LNCaP clone FGC (cell line): ENCODE data around the gene RASA3.

Experiments
- DNase-seq: peaks from one replicate; pipeline ENCODE4 v3.0.0-alpha.2; 2011; ENCODE audit warnings: low read depth
- H3K4me3 ChIP-seq: 2 replicates; pipeline ENCODE4 v1.5.1; 2011; ENCODE audit warnings: mild to moderate bottlenecking, low read depth, low read length, control low read depth
- CTCF ChIP-seq: IDR thresholded peaks from 2 replicates; pipeline ENCODE4 v1.5.1; 2012; ENCODE audit warnings: mild to moderate bottlenecking; ENCODE audit not compliant: control insufficient read depth, insufficient read depth; ENCODE audit errors: extremely low read depth

Gene RASA3

DNA sequence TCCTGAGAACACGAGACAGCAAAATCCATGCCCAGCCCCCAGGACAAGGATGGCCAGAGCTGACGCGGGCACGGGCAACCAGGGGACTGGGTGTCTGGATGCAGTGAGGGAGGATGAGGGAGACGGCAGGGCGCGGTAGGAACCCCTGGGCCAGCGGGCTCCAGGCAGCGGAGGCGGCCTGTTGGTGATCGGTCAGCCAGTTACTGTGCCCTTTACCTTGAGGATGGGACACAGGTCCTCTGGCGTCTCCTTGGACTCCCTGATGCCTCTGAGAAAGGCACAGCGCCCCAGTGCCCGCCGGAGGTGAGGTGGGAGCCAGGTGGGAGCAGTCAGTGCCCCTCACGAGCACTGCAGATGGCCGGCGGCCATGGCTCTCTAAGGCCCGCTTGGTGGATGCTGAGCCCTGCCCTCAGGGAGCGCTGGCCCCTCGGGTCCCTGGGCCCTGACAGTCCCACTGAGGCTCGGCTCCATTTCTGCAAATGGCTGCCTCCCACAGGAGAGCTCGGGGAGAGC is 189.8 kb downstream of the RASA3 start:
- no peak for DNase-seq
- TF ChIP-seq CTCF, result no peak
- H3K4me3 ChIP-seq, result no peak overlapping the region

DNA sequence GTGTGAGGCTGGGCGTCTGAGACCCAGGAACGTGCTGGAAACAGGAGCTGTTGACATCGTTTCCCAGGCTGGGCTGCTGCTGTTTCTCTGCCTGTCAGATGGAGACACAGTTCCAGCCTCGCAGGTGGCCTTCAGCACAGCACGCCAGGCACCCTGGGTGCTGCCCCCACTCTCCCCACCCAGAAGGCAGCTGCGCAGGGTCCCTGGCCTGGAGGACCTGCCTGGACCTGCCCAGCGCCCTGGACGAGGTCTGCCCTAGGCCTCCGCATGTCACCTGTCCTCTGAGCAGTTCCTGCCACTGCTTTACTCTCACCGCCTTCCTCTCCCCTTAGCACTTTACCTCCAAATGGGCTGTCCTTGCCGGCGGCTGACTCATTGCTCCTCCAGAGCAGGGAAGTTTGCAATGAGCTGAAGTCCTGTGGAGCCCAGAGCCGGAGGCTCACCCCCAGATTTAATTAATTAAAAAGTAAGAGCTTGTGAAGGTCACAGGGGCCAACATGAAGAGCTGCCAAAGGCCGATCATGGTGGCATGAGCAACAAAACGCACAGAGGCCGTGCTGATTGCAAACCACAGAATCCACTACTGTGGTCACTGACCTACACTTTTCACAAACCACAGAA is 190.7 kb downstream of the RASA3 start:
- TF ChIP-seq CTCF, result no peak
- H3K4me3 ChIP-seq, result no peak overlapping the region
- DNase-seq, result no peak

- H3K4me3 ChIP-seq, result no peak overlapping the region
- no peak for DNase-seq
- TF ChIP-seq CTCF, result no peak
Measured at GRCh38 chr13:113939944-113940297, 192.5 kb downstream of the RASA3 start.

- no peak for DNase-seq
- no peak overlapping the region for H3K4me3 ChIP-seq
- TF ChIP-seq CTCF, result no peak
Measured at GRCh38 chr13:113939129-113939943, 193.1 kb downstream of the RASA3 start.

DNA sequence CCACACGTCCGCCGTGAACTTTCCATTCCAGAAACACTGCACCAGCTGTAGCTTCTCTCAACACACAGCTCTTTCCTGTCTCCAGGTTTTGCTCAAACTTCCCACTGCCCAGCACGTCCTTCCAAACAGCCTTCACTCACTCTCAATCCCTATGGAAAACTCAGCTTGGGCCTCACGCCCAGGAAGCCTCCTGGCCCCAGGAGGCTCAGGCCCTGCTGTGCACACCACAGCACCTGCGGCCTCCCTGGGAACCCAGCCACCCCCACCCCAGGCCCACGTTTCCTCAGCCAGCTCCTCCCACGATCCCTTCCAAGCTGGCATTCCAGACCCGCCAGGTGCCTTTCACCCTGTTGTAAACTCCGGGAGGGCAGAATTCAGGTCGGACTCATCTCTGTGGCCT is 193.7 kb downstream of the RASA3 start:
- no peak overlapping the region for H3K4me3 ChIP-seq
- TF ChIP-seq CTCF, result no peak
- DNase-seq, result no peak

DNA sequence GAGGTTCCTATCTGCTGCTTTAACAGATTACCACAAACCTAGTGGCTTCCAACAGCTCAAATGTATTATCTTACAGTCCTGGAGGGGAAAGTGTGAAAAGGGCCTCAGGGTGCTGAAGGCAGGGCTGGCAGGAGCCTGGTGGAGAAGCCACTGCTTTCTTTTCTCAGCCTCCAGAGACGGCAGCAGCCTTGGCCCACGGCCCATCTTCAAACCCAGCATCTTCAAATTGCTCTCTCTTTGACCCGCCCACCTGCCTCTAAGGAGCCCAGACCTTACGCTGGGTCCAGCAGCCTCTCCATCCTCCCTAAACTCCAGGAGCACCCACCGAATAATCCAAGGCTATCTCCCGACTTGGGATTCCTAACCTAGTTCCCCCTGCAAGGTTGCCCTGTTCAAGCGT is 194.2 kb downstream of the RASA3 start:
- no peak for DNase-seq
- no peak for TF ChIP-seq CTCF
- H3K4me3 ChIP-seq, result no peak overlapping the region
